ENCODE results near the gene TCEANC. TPM values are rescaled to one million over a fixed set of nuclear protein-coding genes. Genes with fewer than 3 reads are reported as not detected.

Gene TCEANC
- total and polyA plus RNA-seq, 12 donors = 0.59 to 7.2 (median 4.1) TPM

- DNase-seq (peak in 1 of 2 donors; percentile 7), ATAC-seq (peak in 6 of 8 donors; percentile 25 to 84 (median 64))
- intact Hi-C loops (cut with DNase I) = no loop called here
- no peak for TF ChIP-seq CTCF (IDR thresholded peaks at IDR 0.05)
- no peak overlapping the region for H3K4me3 ChIP-seq
- H3K4me1 ChIP-seq = peaks cover 0 to 82% (median 41%) of the 10 kb centered on the region in 9 donors
- H3K27me3 ChIP-seq = peaks cover 0 to 17% (median 0%) of the 10 kb centered on the region in 7 donors
- WGBS, 2 donors = 52 to 61% methylated on average over 7 of the region's 7 CpGs
- H3K27ac ChIP-seq = peak overlapping the region in 1 of 10 donors; percentile 26
- no peaks in the 10 kb centered on the region for H3K36me3 ChIP-seq
- no peaks in the 10 kb centered on the region for H3K9me3 ChIP-seq
Measured at GRCh38 chrX:13699183-13699826, 46.4 kb downstream of the TCEANC start.

GRCh38 chrX:13700380-13700779 is 47.4 kb downstream of the TCEANC start:
- Histone ChIP-seq H3K27ac (peak overlapping the region in 1 of 10 donors; percentile 26), H3K36me3 (no peaks in the 10 kb centered on the region), H3K9me3 (no peaks in the 10 kb centered on the region), H3K27me3 (peaks cover 0 to 17% (median 0%) of the 10 kb centered on the region in 7 donors), H3K4me1 (peaks cover 0 to 72% (median 31%) of the 10 kb centered on the region in 9 donors), H3K4me3 (no peak overlapping the region)
- WGBS, 2 donors = 24 to 43% methylated on average over 4 of the region's 4 CpGs
- DNase-seq (no peak), ATAC-seq (no peak)
- no peak for TF ChIP-seq CTCF (IDR thresholded peaks at IDR 0.05)
- intact Hi-C loops (cut with DNase I) = no loop called here

GRCh38 chrX:13702111-13702789 is 49.3 kb downstream of the TCEANC start:
- Histone ChIP-seq H3K4me3 (no peak overlapping the region), H3K36me3 (peaks cover 0 to 9% (median 0%) of the 10 kb centered on the region in 9 donors), H3K27ac (no peak overlapping the region), H3K9me3 (no peaks in the 10 kb centered on the region), H3K27me3 (peaks cover 0 to 17% (median 0%) of the 10 kb centered on the region in 7 donors), H3K4me1 (peaks cover 0 to 65% (median 28%) of the 10 kb centered on the region in 9 donors)
- no peak for ATAC-seq
- DNase-seq = no peak
- intact Hi-C loops (cut with DNase I) = no loop called here
- WGBS, 2 donors = 73 to 77% methylated on average over 5 of the region's 5 CpGs
- no peak for TF ChIP-seq CTCF (IDR thresholded peaks at IDR 0.05)

- Histone ChIP-seq H3K4me1 (peaks cover 0 to 58% (median 27%) of the 10 kb centered on the region in 9 donors), H3K27ac (no peak overlapping the region)
- TF ChIP-seq CTCF (IDR thresholded peaks at IDR 0.05) = no peak
Measured at GRCh38 chrX:13703135-13703534, 50.2 kb downstream of the TCEANC start.

More at GRCh38 chrX:13703135-13703534, 50.2 kb downstream of the TCEANC start:
- no peak overlapping the region for H3K4me3 ChIP-seq
- H3K36me3 ChIP-seq = peaks cover 0 to 12% (median 0%) of the 10 kb centered on the region in 9 donors
- WGBS, 2 donors = 60 to 70% methylated on average over 3 of the region's 3 CpGs
- ATAC-seq = no peak
- peaks cover 0 to 17% (median 0%) of the 10 kb centered on the region in 7 donors for H3K27me3 ChIP-seq
- no peaks in the 10 kb centered on the region for H3K9me3 ChIP-seq
- intact Hi-C loops (cut with DNase I) = no loop called here
- DNase-seq = no peak
